Activated CD4-positive, alpha-beta memory T cell treated with anti-CD3 and anti-CD28 coated beads for 36 hours (primary cell): Measurements from ENCODE around the gene STRBP. TPM values are rescaled to one million over a fixed set of nuclear protein-coding genes. Genes with fewer than 3 reads are reported as not detected.

Experiments used
- CTCF ChIA-PET: fragments of 350-600 bp; sonication (Branson Sonifier 250); formaldehyde crosslinking; loops from one replicate; lab custom pipeline; 2021; ENCODE audit warnings: antibody characterized with exemption, inconsistent platforms; lab: Charles Lee
- POLR2A ChIA-PET: fragments of 350-600 bp; sonication (Branson Sonifier 250); formaldehyde crosslinking; loops from one replicate; lab custom pipeline; 2021; ENCODE audit warnings: antibody characterized with exemption; lab: Charles Lee
- DNase-seq: peaks from one replicate; pipeline ENCODE4 v3.0.0-alpha.2; 2020
- H3K27ac Mint-ChIP-seq: one replicate; pipeline ENCODE4 v1.8.0; 2021; ENCODE audit warnings: mixed read lengths
- H3K27me3 Mint-ChIP-seq: one replicate; pipeline ENCODE4 v1.8.0; 2021; ENCODE audit warnings: mixed read lengths
- H3K36me3 Mint-ChIP-seq: one replicate; pipeline ENCODE4 v1.8.0; 2021; ENCODE audit warnings: mixed read lengths
- H3K4me1 Mint-ChIP-seq: one replicate; pipeline ENCODE4 v1.8.0; 2021; ENCODE audit warnings: low read depth, mixed read lengths
- H3K4me3 Mint-ChIP-seq: one replicate; pipeline ENCODE4 v1.8.0; 2021; ENCODE audit warnings: mild to moderate bottlenecking, mixed read lengths
- H3K9me3 Mint-ChIP-seq: one replicate; pipeline ENCODE4 v1.8.0; 2021; ENCODE audit warnings: mixed read lengths
- intact Hi-C: fragments of 100-400 bp; cut with micrococcal nuclease; formaldehyde crosslinking; loops from one replicate; pipeline ENCODE4 v1.15.1; 2023
- total RNA-seq, 2 experiments: library from RNA; stranded (reverse); gene quantifications; one replicate each; pipeline ENCODE4 v1.2.3, GENCODE V29; 2021

Gene STRBP
- total RNA-seq, 2 experiments from 2014 or later: 27.5 to 29.1 TPM

DNA sequence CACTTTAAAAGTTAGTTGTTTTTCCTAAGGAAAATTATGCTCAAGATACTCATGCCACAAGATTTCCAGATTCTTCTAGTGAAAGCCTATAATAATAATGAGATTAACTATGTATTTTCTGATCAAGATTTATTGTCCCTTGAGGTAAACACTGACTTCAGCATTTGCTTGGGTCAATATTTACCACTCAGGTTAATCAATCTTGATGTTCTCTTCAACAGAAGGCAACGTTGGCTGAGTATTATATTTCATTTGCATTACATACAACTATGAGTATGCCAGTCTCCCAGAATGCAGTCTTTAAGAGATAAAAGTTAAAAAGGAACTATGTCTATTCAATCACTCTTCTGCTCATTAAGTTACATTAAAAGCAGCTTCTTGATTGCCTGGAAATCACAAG is 119.3 kb downstream of the STRBP start:
- Mint-ChIP-seq H3K4me1 (no peaks in the 10 kb centered on the region), H3K27me3 (no peaks in the 10 kb centered on the region), H3K4me3 (no peak overlapping the region), H3K27ac (no peak overlapping the region), H3K36me3 (peaks cover 21% of the 10 kb centered on the region), H3K9me3 (no peaks in the 10 kb centered on the region)
- intact Hi-C loops: no loop called here
- CTCF ChIA-PET: no interaction called here
- POLR2A ChIA-PET: no interaction called here
- DNase-seq: no peak

DNA sequence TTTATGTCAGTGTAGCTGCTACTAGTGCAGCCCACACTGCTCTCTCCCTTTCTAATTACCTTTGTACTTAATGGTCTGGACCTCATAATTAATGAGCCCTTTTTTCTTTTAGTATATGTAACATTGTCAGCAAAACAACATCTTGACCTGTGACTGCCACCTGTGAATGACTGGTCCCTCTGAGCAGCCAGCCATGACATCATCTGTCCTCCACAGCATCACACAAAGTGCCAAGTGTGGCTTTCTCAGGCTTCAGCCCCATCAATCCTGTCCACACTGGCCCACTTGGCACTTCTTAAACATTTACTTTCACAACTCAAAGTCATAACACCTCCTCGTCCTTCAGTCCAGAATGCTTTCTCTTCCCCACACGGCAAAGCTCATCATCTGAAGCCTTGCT is 130.2 kb downstream of the STRBP start:
- Mint-ChIP-seq H3K27me3 (no peaks in the 10 kb centered on the region), H3K4me1 (peaks cover 7% of the 10 kb centered on the region), H3K27ac (no peak overlapping the region), H3K4me3 (no peak overlapping the region), H3K9me3 (no peaks in the 10 kb centered on the region), H3K36me3 (peaks cover 10% of the 10 kb centered on the region)
- ChIA-PET POLR2A (no interaction called here), CTCF (no interaction called here)
- intact Hi-C loops: no loop called here
- DNase-seq: no peak

DNA sequence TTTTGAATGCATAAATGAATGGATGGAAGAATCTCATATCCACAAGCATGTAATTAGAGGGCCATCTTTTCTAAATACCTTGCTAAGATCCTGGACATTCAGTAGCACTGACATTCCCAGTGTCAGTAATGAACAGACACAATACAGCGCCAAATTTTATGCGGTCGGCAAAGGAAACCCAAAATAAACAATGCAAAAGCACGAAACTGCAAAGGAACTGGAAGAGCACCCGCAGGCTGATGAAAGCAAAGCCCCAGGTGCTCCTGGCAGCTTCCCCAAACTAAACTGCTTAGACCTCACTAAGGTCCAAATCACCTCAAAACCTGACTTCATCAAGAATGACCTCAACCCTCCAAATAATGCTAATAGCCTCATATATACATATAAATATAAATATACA is 133.0 kb downstream of the STRBP start:
- Mint-ChIP-seq H3K4me1 (peaks cover 7% of the 10 kb centered on the region), H3K4me3 (no peak overlapping the region), H3K27me3 (no peaks in the 10 kb centered on the region), H3K36me3 (peaks cover 10% of the 10 kb centered on the region), H3K9me3 (no peaks in the 10 kb centered on the region), H3K27ac (no peak overlapping the region)
- ChIA-PET CTCF (interaction anchor here (1.3 to 1.6 kb wide), 2 partner anchors 43 to 214 kb away, joined by 4 to 5 read pairs; no protein-coding TSS in a partner anchor), POLR2A (no interaction called here)
- no peak for DNase-seq
- intact Hi-C loops: no loop called here

- Mint-ChIP-seq H3K36me3 (peaks cover 10% of the 10 kb centered on the region), H3K4me1 (no peaks in the 10 kb centered on the region), H3K27ac (no peak overlapping the region), H3K9me3 (no peaks in the 10 kb centered on the region), H3K4me3 (no peak overlapping the region), H3K27me3 (no peaks in the 10 kb centered on the region)
- intact Hi-C loops: no loop called here
- DNase-seq: no peak
- ChIA-PET POLR2A (no interaction called here), CTCF (no interaction called here)
Observed at GRCh38 chr9:123132696-123133095, 135.7 kb downstream of the STRBP start.

DNA sequence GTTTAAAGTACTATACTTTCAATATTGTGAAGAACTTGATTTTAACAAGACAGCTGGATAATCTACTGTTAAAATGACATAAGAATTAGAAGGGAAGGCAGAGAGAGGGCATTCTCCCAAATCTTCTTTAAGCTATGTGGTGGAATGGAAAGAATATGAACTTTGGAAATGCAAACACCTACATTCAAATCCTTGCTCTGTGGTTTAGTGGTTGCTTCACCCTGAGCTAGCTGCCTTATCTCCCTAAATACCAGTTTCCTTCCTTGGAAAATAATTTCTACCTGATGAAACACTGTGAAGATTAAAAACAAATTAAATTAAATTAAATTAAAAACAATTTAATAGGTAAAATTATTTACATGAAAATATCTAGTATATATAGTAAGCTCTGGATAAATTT is 136.4 kb downstream of the STRBP start:
- no peak for DNase-seq
- Mint-ChIP-seq H3K27ac (no peak overlapping the region), H3K36me3 (peaks cover 12% of the 10 kb centered on the region), H3K27me3 (no peaks in the 10 kb centered on the region), H3K9me3 (no peaks in the 10 kb centered on the region), H3K4me1 (no peaks in the 10 kb centered on the region), H3K4me3 (no peak overlapping the region)
- ChIA-PET CTCF (no interaction called here), POLR2A (no interaction called here)
- intact Hi-C loops: no loop called here

- DNase-seq: no peak
- H3K4me3 Mint-ChIP-seq: no peak overlapping the region
- ChIA-PET CTCF (no interaction called here), POLR2A (no interaction called here)
- intact Hi-C loops: no loop called here
- peaks cover 8% of the 10 kb centered on the region for H3K36me3 Mint-ChIP-seq
- H3K27ac Mint-ChIP-seq: no peak overlapping the region
- no peaks in the 10 kb centered on the region for H3K27me3 Mint-ChIP-seq
- no peaks in the 10 kb centered on the region for H3K4me1 Mint-ChIP-seq
- no peaks in the 10 kb centered on the region for H3K9me3 Mint-ChIP-seq
Observed at GRCh38 chr9:123131258-123131657, 137.1 kb downstream of the STRBP start.

GRCh38 chr9:123129423-123129822 is 139.0 kb downstream of the STRBP start:
- Mint-ChIP-seq H3K36me3 (peaks cover 4% of the 10 kb centered on the region), H3K27me3 (no peaks in the 10 kb centered on the region), H3K9me3 (no peaks in the 10 kb centered on the region), H3K4me3 (no peak overlapping the region), H3K27ac (no peak overlapping the region), H3K4me1 (no peaks in the 10 kb centered on the region)
- ChIA-PET CTCF (interaction anchor here (1.4 kb wide), 1 partner anchor 221 kb away, joined by 5 read pairs; no protein-coding TSS in a partner anchor), POLR2A (no interaction called here)
- intact Hi-C loops: no loop called here
- no peak for DNase-seq

DNA sequence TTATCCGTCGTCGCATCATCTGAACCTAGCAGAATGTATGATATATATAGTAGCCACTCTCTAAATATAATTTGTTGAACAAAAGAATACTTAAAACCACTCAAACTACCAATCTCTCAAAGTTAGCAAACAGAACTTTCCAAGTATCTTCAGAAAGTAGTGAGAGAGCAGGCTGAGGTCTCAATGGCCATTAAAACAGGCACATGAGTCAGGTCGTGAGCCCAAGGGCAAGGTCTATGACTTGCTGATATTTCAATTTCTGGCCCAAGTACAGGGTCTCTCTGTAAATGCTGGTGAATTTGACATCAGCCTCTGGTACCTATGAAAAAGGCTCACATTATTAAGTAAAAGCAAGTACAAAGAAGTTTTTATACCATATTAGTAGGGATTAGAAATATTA is 139.8 kb downstream of the STRBP start:
- Mint-ChIP-seq H3K4me3 (no peak overlapping the region), H3K9me3 (no peaks in the 10 kb centered on the region), H3K27me3 (no peaks in the 10 kb centered on the region), H3K4me1 (no peaks in the 10 kb centered on the region), H3K27ac (no peak overlapping the region), H3K36me3 (peaks cover 2% of the 10 kb centered on the region)
- no peak for DNase-seq
- ChIA-PET CTCF (interaction anchor here (1.4 kb wide), 1 partner anchor 222 kb away, joined by 5 read pairs; no protein-coding TSS in a partner anchor), POLR2A (no interaction called here)
- intact Hi-C loops: no loop called here

DNA sequence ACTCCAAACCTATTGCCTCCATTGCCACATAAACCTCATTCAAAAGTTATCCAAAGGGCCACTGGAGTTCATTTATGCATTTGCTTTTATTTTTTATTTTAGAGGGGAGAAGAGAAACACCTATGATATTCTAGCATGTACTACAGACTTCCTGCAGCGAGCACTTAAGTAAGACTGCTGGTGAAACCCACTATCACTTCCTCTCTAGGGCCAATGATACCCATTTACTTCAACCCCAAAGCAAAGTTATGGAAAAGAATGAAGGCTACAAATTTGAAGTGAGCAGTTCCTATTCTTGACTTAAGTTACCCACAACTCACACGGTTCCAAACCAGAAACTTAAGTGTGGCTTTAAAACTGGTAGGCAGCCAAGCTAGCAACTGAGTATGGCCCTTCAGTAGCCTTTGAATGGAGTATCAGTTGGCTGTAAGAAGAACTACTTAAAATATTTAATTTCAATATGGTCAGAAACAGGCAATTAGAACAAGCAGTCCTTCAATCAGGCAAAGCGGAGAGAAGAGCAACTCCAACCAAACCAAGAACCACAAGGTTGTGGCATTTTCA is 140.8 kb downstream of the STRBP start:
- intact Hi-C loops: no loop called here
- H3K36me3 Mint-ChIP-seq: peaks cover 2% of the 10 kb centered on the region
- no peaks in the 10 kb centered on the region for H3K9me3 Mint-ChIP-seq
- H3K27ac Mint-ChIP-seq: no peak overlapping the region
- POLR2A ChIA-PET: no interaction called here
- DNase-seq: no peak
- H3K27me3 Mint-ChIP-seq: no peaks in the 10 kb centered on the region
- H3K4me1 Mint-ChIP-seq: no peaks in the 10 kb centered on the region
- H3K4me3 Mint-ChIP-seq: no peak overlapping the region
- CTCF ChIA-PET: no interaction called here

- POLR2A ChIA-PET: interaction anchor here (0.6 kb wide), 1 partner anchor 17 kb away, joined by 3 read pairs; no protein-coding TSS in a partner anchor
- no peak for DNase-seq
- H3K4me1 Mint-ChIP-seq: no peaks in the 10 kb centered on the region
- H3K27me3 Mint-ChIP-seq: no peaks in the 10 kb centered on the region
- no peak overlapping the region for H3K4me3 Mint-ChIP-seq
- no peak overlapping the region for H3K27ac Mint-ChIP-seq
- intact Hi-C loops: no loop called here
- H3K36me3 Mint-ChIP-seq: no peaks in the 10 kb centered on the region
- CTCF ChIA-PET: interaction anchor here (1.0 to 1.7 kb wide), 2 partner anchors 104 to 228 kb away, joined by 3 to 5 read pairs; no protein-coding TSS in a partner anchor
- no peaks in the 10 kb centered on the region for H3K9me3 Mint-ChIP-seq
Observed at GRCh38 chr9:123121457-123121856, 146.9 kb downstream of the STRBP start.

DNA sequence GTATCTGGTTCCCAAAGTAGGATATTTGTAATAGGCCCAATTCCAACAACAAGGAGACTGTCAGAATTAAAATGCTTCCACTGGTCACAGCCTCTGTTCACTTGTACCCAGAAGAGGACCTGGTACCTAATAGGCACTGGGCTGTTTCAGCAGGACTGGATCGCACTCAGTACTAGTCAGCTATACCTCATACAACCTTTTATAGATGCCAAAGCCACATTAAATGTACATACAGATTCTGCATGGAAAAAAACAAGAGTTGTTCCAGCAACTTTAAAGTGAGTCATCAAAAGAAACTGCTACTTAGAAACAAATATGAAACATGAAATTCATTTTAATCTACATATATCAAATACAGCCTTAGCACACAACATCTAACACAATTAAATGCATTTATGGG is 147.4 kb downstream of the STRBP start:
- intact Hi-C loops: no loop called here
- H3K4me3 Mint-ChIP-seq: no peak overlapping the region
- no peaks in the 10 kb centered on the region for H3K27me3 Mint-ChIP-seq
- no peaks in the 10 kb centered on the region for H3K9me3 Mint-ChIP-seq
- H3K4me1 Mint-ChIP-seq: no peaks in the 10 kb centered on the region
- H3K36me3 Mint-ChIP-seq: no peaks in the 10 kb centered on the region
- no peak for DNase-seq
- ChIA-PET CTCF (interaction anchor here (1.0 to 1.7 kb wide), 2 partner anchors 104 to 228 kb away, joined by 3 to 5 read pairs; no protein-coding TSS in a partner anchor), POLR2A (interaction anchor here (0.6 kb wide), 1 partner anchor 17 kb away, joined by 3 read pairs; no protein-coding TSS in a partner anchor)
- H3K27ac Mint-ChIP-seq: no peak overlapping the region

DNA sequence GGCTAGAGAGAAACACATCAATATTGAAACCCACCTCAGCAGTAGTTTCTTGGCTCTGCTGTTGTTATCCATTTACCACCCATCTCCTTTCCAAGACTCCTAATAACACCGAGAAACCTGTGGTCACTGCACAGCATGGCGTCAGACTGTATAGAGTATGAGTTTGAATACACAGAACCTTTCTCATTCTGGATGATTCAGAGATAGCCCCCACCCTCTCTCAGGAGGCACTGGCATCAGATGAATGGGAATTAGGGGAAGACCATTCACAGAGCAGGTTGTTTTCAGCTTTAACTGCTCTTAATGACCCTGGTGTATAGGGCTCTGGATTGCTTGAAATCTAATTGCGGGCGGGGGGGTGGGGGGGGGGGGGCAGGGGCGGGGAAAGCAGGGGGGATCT is 148.3 kb downstream of the STRBP start:
- Mint-ChIP-seq H3K36me3 (no peaks in the 10 kb centered on the region), H3K27me3 (no peaks in the 10 kb centered on the region), H3K4me1 (no peaks in the 10 kb centered on the region), H3K27ac (no peak overlapping the region), H3K4me3 (no peak overlapping the region), H3K9me3 (no peaks in the 10 kb centered on the region)
- intact Hi-C loops: no loop called here
- ChIA-PET CTCF (interaction anchor here (1.7 kb wide), 1 partner anchor 105 kb away, joined by 5 read pairs; no protein-coding TSS in a partner anchor), POLR2A (no interaction called here)
- no peak for DNase-seq

GRCh38 chr9:123119566-123119965 is 148.8 kb downstream of the STRBP start:
- ChIA-PET POLR2A (no interaction called here), CTCF (interaction anchor here (0.9 kb wide), 1 partner anchor 234 kb away, joined by 5 read pairs; no protein-coding TSS in a partner anchor)
- no peaks in the 10 kb centered on the region for H3K36me3 Mint-ChIP-seq
- intact Hi-C loops: no loop called here
- no peaks in the 10 kb centered on the region for H3K27me3 Mint-ChIP-seq
- no peak for DNase-seq
- H3K27ac Mint-ChIP-seq: no peak overlapping the region
- no peaks in the 10 kb centered on the region for H3K9me3 Mint-ChIP-seq
- no peaks in the 10 kb centered on the region for H3K4me1 Mint-ChIP-seq
- no peak overlapping the region for H3K4me3 Mint-ChIP-seq
